GM23248 (cell line): ENCODE measurements around the gene PTPRN2. TPM values are rescaled to one million over a fixed set of nuclear protein-coding genes. Genes with fewer than 3 reads are reported as not detected.

Experiments
- DNase-seq: peaks from one replicate; pipeline ENCODE4 v3.0.0-alpha.2; 2015
- H2AFZ ChIP-seq: fragments of 200-600 bp; sonication (generic); 2 replicates; pipeline ENCODE4 v1.6.1; 2016; ENCODE audit warnings: antibody characterized with exemption
- H3F3A ChIP-seq: fragments of 200-600 bp; sonication (generic); 2 replicates; pipeline ENCODE4 v1.6.1; 2016; ENCODE audit warnings: mild to moderate bottlenecking, antibody characterized with exemption, mixed run types; ENCODE audit not compliant: insufficient read depth
- H3K27ac ChIP-seq: fragments of 200-600 bp; sonication (generic); 2 replicates; pipeline ENCODE4 v1.5.1; 2016; ENCODE audit warnings: mild to moderate bottlenecking
- H3K27me3 ChIP-seq: fragments of 200-600 bp; sonication (generic); replicated peaks from 2 replicates; pipeline ENCODE4 v1.6.1; 2016; ENCODE audit warnings: mild to moderate bottlenecking; ENCODE audit not compliant: insufficient read depth
- H3K36me3 ChIP-seq: fragments of 200-600 bp; sonication (generic); 2 replicates; pipeline ENCODE4 v1.6.1; 2016; ENCODE audit warnings: low read depth, mild to moderate bottlenecking
- H3K4me1 ChIP-seq: fragments of 200-600 bp; sonication (generic); 2 replicates; pipeline ENCODE4 v1.6.1; 2016; ENCODE audit warnings: mild to moderate bottlenecking; ENCODE audit not compliant: insufficient read depth
- H3K4me2 ChIP-seq: fragments of 200-600 bp; sonication (generic); one replicate; pipeline ENCODE4 v1.6.1; 2016; ENCODE audit warnings: mild to moderate bottlenecking; ENCODE audit not compliant: unreplicated experiment
- H3K4me3 ChIP-seq: fragments of 200-600 bp; sonication (generic); 2 replicates; pipeline ENCODE4 v1.5.1; 2016; ENCODE audit warnings: mild to moderate bottlenecking
- H3K79me2 ChIP-seq: fragments of 200-600 bp; sonication (generic); 2 replicates; pipeline ENCODE4 v1.6.1; 2016; ENCODE audit warnings: mild to moderate bottlenecking; ENCODE audit not compliant: insufficient read depth
- H3K9ac ChIP-seq: fragments of 200-600 bp; sonication (generic); 2 replicates; pipeline ENCODE4 v1.6.1; 2016; ENCODE audit warnings: mild to moderate bottlenecking
- H3K9me2 ChIP-seq: fragments of 200-600 bp; sonication (generic); 2 replicates; pipeline ENCODE4 v1.6.1; 2016; ENCODE audit warnings: mixed run types, mild to moderate bottlenecking, moderate library complexity; ENCODE audit not compliant: insufficient read depth
- H3K9me3 ChIP-seq: fragments of 200-600 bp; sonication (generic); one replicate; pipeline ENCODE4 v1.6.1; 2017; ENCODE audit warnings: low read depth
- H4K20me1 ChIP-seq: fragments of 200-600 bp; sonication (generic); 2 replicates; pipeline ENCODE4 v1.6.0; 2016; ENCODE audit not compliant: insufficient read depth
- EZH2 ChIP-seq: fragments of 200-600 bp; sonication (generic); IDR thresholded peaks from 2 replicates; pipeline ENCODE4 v1.6.1; 2018; ENCODE audit warnings: antibody characterized with exemption, mild to moderate bottlenecking; ENCODE audit not compliant: insufficient read depth, poor library complexity, severe bottlenecking
- EZH2phosphoT487 ChIP-seq: fragments of 200-600 bp; sonication (generic); IDR thresholded peaks from 2 replicates; pipeline ENCODE4 v1.6.1; 2018; ENCODE audit warnings: antibody characterized with exemption, moderate library complexity, mild to moderate bottlenecking, low read depth; ENCODE audit not compliant: insufficient read depth
- WGBS, 2 experiments: methylation state at CpG; one replicate each; pipeline ENCODE4 v1.1.6; 2015 to 2017; ENCODE audit warnings: low lambda C conversion rate in 2 of 2, low coverage in 1 of 2; ENCODE audit errors: missing lambda C conversion rate in 2 of 2; 5-methylcytosine and 5-hydroxymethylcytosine counted together
- in situ Hi-C: fragments of 300-500 bp; cut with MboI; formaldehyde crosslinking; loops from 2 replicates; pipeline ENCODE4 v1.15.0; 2020
- polyA plus RNA-seq: library from polyadenylated mRNA; unstranded; fragments of >200 nt; fragmentation: Nextera tagmentation; extraction: Ambion mirVana; gene quantifications from 2 replicates; pipeline ENCODE4 v1.2.1, GENCODE V29; 2016
- total RNA-seq: library from RNA; depleted of rRNA; stranded (reverse); fragments of >200 nt; shearing (Covaris generic); gene quantifications from 2 replicates; pipeline ENCODE4 v1.2.3, GENCODE V29; 2014

PTPRN2 gene
- total and polyA plus RNA-seq, 2 experiments from 2014 or later, result 0.13 TPM; not detected in 1

- Histone ChIP-seq H3K9me3 (no peaks in the 10 kb centered on the region), H3F3A (no peaks in the 10 kb centered on the region), H4K20me1 (no peaks in the 10 kb centered on the region), H3K4me1 (no peaks in the 10 kb centered on the region), H3K27ac (no peak overlapping the region), H3K36me3 (no peaks in the 10 kb centered on the region), H3K9ac (no peak overlapping the region), H2AFZ (no peak overlapping the region), H3K4me3 (no peak overlapping the region), H3K27me3 (no peaks in the 10 kb centered on the region), H3K9me2 (no peaks in the 10 kb centered on the region), H3K4me2 (no peak overlapping the region), H3K79me2 (no peaks in the 10 kb centered on the region)
- no peak for DNase-seq
- WGBS, 2 experiments, result 24 to 27% methylated on average over 17 of the region's 17 CpGs
- TF ChIP-seq EZH2, result no peak
- no peak for TF ChIP-seq EZH2phosphoT487
- in situ Hi-C loops, result no loop called here
Measured at GRCh38 chr7:157760004-157760730, 827.5 kb downstream of the PTPRN2 start.

DNA sequence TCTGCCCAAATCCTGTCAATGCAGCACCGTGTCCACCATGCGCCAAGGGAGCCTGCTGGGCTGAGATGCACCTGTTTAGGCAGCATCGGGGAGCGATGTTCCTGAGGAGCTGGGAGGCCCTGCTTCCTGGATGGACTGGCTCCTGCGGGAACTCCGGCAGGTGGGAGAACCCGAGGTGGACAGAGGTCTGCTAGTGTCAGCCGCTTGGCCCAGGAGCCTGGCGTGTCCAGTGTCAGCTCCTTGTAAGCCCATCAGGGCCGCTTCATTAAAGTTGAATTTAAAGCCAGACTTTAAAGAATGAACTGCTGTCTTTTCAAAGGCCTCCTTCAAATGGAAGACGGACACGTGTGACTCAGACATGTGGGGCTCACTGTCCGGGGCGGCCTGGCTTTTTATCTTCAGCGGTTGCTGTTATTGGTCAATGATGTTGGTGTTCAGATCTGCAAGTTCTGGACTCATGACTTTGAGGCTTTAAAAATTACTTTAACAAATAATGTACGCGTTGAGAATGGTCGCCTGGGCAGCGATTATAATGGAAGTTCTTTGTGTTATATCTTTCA is 828.3 kb downstream of the PTPRN2 start:
- no peak for TF ChIP-seq EZH2
- TF ChIP-seq EZH2phosphoT487, result no peak
- H3K4me2 ChIP-seq, result no peak overlapping the region
- H3K27me3 ChIP-seq, result no peaks in the 10 kb centered on the region
- no peaks in the 10 kb centered on the region for H3K4me1 ChIP-seq
- no peaks in the 10 kb centered on the region for H4K20me1 ChIP-seq
- no peak for DNase-seq
- no peak overlapping the region for H3K4me3 ChIP-seq
- no peak overlapping the region for H3K27ac ChIP-seq
- H3K79me2 ChIP-seq, result no peaks in the 10 kb centered on the region
- H3K9me2 ChIP-seq, result no peaks in the 10 kb centered on the region
- no peak overlapping the region for H2AFZ ChIP-seq
- no peaks in the 10 kb centered on the region for H3K9me3 ChIP-seq
- H3F3A ChIP-seq, result no peaks in the 10 kb centered on the region
- in situ Hi-C loops, result no loop called here
- no peak overlapping the region for H3K9ac ChIP-seq
- H3K36me3 ChIP-seq, result no peaks in the 10 kb centered on the region
- WGBS, 2 experiments, result 39 to 43% methylated on average over 19 of the region's 19 CpGs

DNA sequence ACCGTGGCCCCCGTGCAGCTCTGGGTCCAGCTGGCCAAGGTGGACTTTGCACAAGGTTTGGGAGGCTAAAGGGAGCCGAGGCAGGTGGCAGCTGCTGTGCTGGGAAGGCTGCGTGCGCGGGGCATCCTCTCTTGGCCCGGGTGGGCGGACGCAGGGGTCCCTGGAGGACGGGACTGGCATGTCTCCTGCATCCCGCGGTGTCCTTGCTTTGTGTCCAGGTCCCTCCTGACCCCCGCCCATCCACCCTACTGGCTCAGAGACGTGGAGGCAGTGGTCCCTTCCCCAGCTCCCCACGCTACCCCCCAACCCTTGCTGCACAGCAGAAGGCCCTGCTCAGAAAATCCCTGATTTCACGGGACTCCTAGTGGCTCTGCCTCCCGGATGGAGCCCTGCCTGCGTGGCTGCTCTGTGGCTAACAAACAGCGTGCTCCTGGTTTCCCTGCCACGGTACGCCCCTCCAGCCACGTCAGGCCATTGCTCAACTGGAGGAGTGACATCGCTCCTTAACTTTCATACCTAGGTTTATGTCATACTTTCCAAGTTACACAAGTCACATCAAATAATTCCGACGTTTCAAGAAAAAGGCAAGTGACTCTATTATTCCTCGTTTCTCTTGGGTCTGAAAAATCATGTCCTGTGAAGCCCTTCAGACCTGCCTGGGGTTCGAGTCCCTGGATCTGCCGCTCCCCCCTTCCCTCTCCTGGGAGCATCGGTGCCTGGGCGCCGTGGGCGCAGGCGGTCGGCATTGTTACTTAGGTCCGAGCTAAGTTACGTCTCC is 829.0 kb downstream of the PTPRN2 start:
- no peak for TF ChIP-seq EZH2
- TF ChIP-seq EZH2phosphoT487, result no peak
- no peak overlapping the region for H3K4me3 ChIP-seq
- no peaks in the 10 kb centered on the region for H3F3A ChIP-seq
- no peak overlapping the region for H3K9ac ChIP-seq
- 56 to 58% methylated on average over 31 to 36 of the region's 36 CpGs for WGBS, 2 experiments
- H3K4me1 ChIP-seq, result no peaks in the 10 kb centered on the region
- H3K4me2 ChIP-seq, result no peak overlapping the region
- DNase-seq, result no peak
- no peaks in the 10 kb centered on the region for H3K27me3 ChIP-seq
- no peaks in the 10 kb centered on the region for H3K36me3 ChIP-seq
- no peak overlapping the region for H3K27ac ChIP-seq
- in situ Hi-C loops, result no loop called here
- no peaks in the 10 kb centered on the region for H3K9me2 ChIP-seq
- no peaks in the 10 kb centered on the region for H3K9me3 ChIP-seq
- H4K20me1 ChIP-seq, result no peaks in the 10 kb centered on the region
- H3K79me2 ChIP-seq, result no peaks in the 10 kb centered on the region
- H2AFZ ChIP-seq, result no peak overlapping the region

GRCh38 chr7:157757776-157758467 is 829.7 kb downstream of the PTPRN2 start:
- WGBS, 2 experiments, result 69 to 70% methylated on average over 41 to 48 of the region's 48 CpGs

More at GRCh38 chr7:157757776-157758467, 829.7 kb downstream of the PTPRN2 start:
- no peak for DNase-seq
- Histone ChIP-seq H3K9me2 (no peaks in the 10 kb centered on the region), H3K4me2 (no peak overlapping the region), H3K9ac (no peak overlapping the region), H4K20me1 (no peaks in the 10 kb centered on the region), H3K79me2 (no peaks in the 10 kb centered on the region), H3K27ac (no peak overlapping the region), H3F3A (no peaks in the 10 kb centered on the region), H3K36me3 (no peaks in the 10 kb centered on the region), H2AFZ (no peak overlapping the region), H3K9me3 (no peaks in the 10 kb centered on the region), H3K4me3 (no peak overlapping the region), H3K4me1 (no peaks in the 10 kb centered on the region), H3K27me3 (no peaks in the 10 kb centered on the region)
- in situ Hi-C loops, result no loop called here
- no peak for TF ChIP-seq EZH2phosphoT487
- no peak for TF ChIP-seq EZH2
